HFF-Myc (cell line): Measurements from ENCODE around the gene RGS9.

Source experiments
- DNase-seq: peaks from one replicate; pipeline ENCODE4 v3.0.0-alpha.2; 2011; ENCODE audit warnings: low read depth; ENCODE audit errors: extremely low read depth
- H3K4me3 ChIP-seq: replicated peaks from 2 replicates; pipeline ENCODE4 v1.5.1; 2011; ENCODE audit warnings: low read depth, mild to moderate bottlenecking, control low read depth, low read length
- TF ChIP-seq, protein P1 (sequence below): IDR thresholded peaks from 2 replicates; pipeline ENCODE4 v1.5.1; 2012; ENCODE audit warnings: mild to moderate bottlenecking, low read depth, low read length, control low read depth; ENCODE audit errors: missing control alignments

The RGS9 gene

DNA sequence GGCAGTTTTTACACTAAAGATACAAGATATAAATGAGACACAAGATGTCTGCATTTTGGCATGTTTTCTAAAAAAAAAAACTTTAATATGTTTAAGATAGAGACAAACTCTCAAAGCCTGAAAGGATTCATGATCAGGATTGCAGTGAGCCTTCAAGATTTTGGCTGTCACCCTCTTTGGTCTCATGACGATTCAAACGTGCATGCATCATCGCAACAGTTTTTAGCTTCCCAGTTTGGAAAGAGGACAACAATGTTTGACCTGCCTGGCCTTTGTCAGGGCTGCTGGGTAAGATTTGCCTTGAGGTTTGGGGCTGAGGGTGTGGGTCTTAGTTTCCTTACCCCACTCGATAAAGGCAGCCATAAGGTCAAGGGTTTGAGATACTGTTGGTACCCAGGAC lies 134.1 kb downstream of the RGS9 start:
- no peak for DNase-seq
- TF ChIP-seq, protein P1, sequence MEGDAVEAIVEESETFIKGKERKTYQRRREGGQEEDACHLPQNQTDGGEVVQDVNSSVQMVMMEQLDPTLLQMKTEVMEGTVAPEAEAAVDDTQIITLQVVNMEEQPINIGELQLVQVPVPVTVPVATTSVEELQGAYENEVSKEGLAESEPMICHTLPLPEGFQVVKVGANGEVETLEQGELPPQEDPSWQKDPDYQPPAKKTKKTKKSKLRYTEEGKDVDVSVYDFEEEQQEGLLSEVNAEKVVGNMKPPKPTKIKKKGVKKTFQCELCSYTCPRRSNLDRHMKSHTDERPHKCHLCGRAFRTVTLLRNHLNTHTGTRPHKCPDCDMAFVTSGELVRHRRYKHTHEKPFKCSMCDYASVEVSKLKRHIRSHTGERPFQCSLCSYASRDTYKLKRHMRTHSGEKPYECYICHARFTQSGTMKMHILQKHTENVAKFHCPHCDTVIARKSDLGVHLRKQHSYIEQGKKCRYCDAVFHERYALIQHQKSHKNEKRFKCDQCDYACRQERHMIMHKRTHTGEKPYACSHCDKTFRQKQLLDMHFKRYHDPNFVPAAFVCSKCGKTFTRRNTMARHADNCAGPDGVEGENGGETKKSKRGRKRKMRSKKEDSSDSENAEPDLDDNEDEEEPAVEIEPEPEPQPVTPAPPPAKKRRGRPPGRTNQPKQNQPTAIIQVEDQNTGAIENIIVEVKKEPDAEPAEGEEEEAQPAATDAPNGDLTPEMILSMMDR, result no peak
- H3K4me3 ChIP-seq, result no peak overlapping the region
